Neural crest cell (in vitro differentiated cells): Measurements from ENCODE around the gene SLC66A1. TPM values are rescaled to one million over a fixed set of nuclear protein-coding genes. Genes with fewer than 3 reads are reported as not detected.

Experiments
- DNase-seq: peaks from one replicate; pipeline ENCODE4 v3.0.0; 2021; ENCODE audit warnings: low read depth, mixed read lengths, low spot score
- H3K27ac Mint-ChIP-seq: one replicate; pipeline ENCODE4 v1.8.0; 2021; ENCODE audit warnings: mild to moderate bottlenecking, mixed read lengths; ENCODE audit not compliant: unreplicated experiment
- H3K27me3 Mint-ChIP-seq: 2 replicates; pipeline ENCODE4 v1.8.0; 2021; ENCODE audit warnings: low read depth, mild to moderate bottlenecking, mixed read lengths
- H3K36me3 Mint-ChIP-seq: 2 replicates; pipeline ENCODE4 v1.8.0; 2021; ENCODE audit warnings: low read depth, mild to moderate bottlenecking, mixed read lengths
- H3K4me1 Mint-ChIP-seq: 2 replicates; pipeline ENCODE4 v1.8.0; 2021; ENCODE audit warnings: mixed read lengths
- H3K4me3 Mint-ChIP-seq: one replicate; pipeline ENCODE4 v1.8.0; 2021; ENCODE audit warnings: mild to moderate bottlenecking, mixed read lengths
- H3K9me3 Mint-ChIP-seq: 2 replicates; pipeline ENCODE4 v1.8.0; 2021; ENCODE audit warnings: mixed read lengths
- total RNA-seq: library from RNA; stranded (reverse); gene quantifications from 2 replicates; pipeline ENCODE4 v1.2.1, GENCODE V29; 2021
- TF ChIP-seq, protein P1 (sequence below): fragments of 200-600 bp; sonication (generic); conservative IDR thresholded peaks from 2 replicates; pipeline ENCODE4 v1.5.0; 2021; ENCODE audit warnings: antibody characterized with exemption, mild to moderate bottlenecking

Gene SLC66A1
- total RNA-seq, 1 donor from 2014 or later: 27.4 TPM

DNA sequence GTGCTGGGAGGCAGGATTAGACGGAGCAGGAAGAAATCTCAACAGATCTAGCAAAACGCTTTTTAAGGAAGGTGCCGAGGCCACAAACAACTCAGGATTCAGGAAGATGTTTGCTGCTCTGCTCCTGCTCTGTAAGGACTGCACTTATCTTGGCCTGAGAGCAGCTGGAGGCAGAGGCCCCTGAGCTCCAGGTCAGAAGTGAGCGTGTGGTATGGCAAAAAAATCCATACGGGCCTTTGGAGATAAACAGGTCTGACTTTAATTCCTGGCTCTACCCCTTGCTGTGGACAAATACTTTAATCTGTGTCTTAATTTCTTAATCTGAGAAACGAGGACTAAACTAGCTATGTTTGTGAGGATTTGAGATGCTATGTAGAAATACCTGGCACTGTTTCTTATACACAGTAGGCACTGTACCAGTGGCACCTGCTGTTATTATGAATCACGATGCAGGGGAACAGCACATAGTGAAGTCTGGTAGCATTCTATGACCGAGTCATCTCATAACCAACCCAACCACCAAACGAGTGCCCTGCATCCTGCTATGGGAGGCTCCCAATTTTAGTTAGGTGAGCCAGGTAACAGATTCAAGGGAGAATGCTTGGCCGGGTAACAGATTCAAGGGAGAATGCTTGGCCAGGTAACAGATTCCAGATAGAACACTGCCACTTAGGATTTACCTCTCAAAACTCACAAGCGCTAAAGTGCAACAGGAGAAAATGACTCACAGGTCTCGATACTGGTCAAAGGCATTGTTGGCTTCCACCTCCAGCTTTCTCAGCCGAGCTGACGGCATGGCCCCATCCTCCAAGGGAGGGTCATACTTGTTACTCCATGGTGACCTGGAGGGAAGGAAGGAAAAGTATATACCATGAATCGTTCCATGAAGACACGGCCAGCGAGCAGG lies 65.9 kb downstream of the SLC66A1 start:
- Mint-ChIP-seq H3K4me1 (no peaks in the 10 kb centered on the region), H3K27ac (no peak overlapping the region), H3K4me3 (no peak overlapping the region), H3K27me3 (no peaks in the 10 kb centered on the region), H3K9me3 (no peaks in the 10 kb centered on the region), H3K36me3 (peaks cover 16% of the 10 kb centered on the region)
- no peak for DNase-seq
- TF ChIP-seq, protein P1, sequence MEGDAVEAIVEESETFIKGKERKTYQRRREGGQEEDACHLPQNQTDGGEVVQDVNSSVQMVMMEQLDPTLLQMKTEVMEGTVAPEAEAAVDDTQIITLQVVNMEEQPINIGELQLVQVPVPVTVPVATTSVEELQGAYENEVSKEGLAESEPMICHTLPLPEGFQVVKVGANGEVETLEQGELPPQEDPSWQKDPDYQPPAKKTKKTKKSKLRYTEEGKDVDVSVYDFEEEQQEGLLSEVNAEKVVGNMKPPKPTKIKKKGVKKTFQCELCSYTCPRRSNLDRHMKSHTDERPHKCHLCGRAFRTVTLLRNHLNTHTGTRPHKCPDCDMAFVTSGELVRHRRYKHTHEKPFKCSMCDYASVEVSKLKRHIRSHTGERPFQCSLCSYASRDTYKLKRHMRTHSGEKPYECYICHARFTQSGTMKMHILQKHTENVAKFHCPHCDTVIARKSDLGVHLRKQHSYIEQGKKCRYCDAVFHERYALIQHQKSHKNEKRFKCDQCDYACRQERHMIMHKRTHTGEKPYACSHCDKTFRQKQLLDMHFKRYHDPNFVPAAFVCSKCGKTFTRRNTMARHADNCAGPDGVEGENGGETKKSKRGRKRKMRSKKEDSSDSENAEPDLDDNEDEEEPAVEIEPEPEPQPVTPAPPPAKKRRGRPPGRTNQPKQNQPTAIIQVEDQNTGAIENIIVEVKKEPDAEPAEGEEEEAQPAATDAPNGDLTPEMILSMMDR: no peak

Other genes starting within 250 kb of the SLC66A1 start
- 114 and 125 TPM in 2 replicates for gene UBR4, start 102.1 kb upstream of the SLC66A1 start, total RNA-seq
- 57.2 and 61.8 TPM in 2 replicates for gene EMC1, start 60.8 kb upstream of the SLC66A1 start, total RNA-seq
- gene MRTO4, start 60.5 kb upstream of the SLC66A1 start, total RNA-seq: 57.3 and 58.3 TPM in 2 replicates
- 2.0 and 2.1 TPM in 2 replicates for gene AKR7A3, start 23.6 kb upstream of the SLC66A1 start, total RNA-seq
- gene AKR7A2, start 182 bp upstream of the SLC66A1 start, total RNA-seq: 70.4 and 75.7 TPM in 2 replicates
- gene CAPZB, start 173.2 kb downstream of the SLC66A1 start, total RNA-seq: 256 and 257 TPM in 2 replicates